ENCODE data around the gene COL5A1.

DNA sequence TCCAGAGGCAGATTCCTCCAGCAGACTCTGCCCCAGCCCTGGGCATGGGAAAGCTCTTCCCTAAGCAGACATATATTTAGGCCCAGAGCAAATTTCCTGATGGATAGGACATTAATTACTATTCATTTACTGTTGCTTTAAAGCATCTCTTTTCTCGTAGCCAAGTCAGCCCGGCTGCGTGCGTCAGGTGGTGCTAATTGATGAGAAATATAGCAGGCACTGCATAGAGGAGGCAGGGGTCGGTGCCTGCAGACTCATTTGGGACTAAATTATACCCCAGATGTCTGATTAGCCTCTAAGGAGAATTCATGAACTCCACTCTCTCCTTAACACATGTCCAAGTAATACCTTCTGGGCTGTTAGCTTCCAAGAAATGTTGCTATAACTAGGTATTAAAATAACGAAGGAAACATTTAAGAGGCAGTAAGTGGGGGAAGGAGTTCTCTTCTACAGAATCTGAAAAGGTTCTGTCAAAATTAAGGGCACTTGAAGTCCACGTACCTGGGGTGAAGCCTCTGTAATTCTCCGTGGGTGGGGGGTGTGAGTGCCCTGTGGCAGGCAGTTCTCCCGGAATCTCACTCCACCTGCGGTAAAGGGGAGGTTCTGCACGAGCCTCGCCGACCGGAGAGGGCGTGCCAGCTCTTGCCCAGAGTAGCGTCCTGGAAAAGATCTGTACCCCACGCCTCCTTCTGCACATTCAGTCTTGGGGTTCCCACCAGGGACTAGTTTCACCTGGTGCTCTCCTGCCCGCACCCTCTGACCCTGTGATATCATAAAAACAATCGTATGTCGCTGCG is 123.1 kb downstream of the COL5A1 start:
- TF ChIP-seq, protein P1, sequence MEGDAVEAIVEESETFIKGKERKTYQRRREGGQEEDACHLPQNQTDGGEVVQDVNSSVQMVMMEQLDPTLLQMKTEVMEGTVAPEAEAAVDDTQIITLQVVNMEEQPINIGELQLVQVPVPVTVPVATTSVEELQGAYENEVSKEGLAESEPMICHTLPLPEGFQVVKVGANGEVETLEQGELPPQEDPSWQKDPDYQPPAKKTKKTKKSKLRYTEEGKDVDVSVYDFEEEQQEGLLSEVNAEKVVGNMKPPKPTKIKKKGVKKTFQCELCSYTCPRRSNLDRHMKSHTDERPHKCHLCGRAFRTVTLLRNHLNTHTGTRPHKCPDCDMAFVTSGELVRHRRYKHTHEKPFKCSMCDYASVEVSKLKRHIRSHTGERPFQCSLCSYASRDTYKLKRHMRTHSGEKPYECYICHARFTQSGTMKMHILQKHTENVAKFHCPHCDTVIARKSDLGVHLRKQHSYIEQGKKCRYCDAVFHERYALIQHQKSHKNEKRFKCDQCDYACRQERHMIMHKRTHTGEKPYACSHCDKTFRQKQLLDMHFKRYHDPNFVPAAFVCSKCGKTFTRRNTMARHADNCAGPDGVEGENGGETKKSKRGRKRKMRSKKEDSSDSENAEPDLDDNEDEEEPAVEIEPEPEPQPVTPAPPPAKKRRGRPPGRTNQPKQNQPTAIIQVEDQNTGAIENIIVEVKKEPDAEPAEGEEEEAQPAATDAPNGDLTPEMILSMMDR (optimal IDR thresholded peaks at IDR 0.05 in 1 of 3, IDR thresholded peaks at IDR 0.05 in 1 of 3, conservative IDR thresholded peaks at IDR 0.05 in 1 of 3; ENCODE audit: extremely low read depth in 1 of 3, insufficient read depth in 2 of 3, low read length in 3 of 3), result peak in 2 of 3 experiments; percentile 14 to 20
- TF ChIP-seq EZH2 (IDR thresholded peaks at IDR 0.05; ENCODE audit: low read length), result no peak
